GM18861 (cell line): ENCODE data around the gene G6PD.

ENCODE experiments used
- ATAC-seq: cut with Tn5 transposase; IDR thresholded peaks from one replicate; pipeline ENCODE4 v1.9.1; 2021; ENCODE audit not compliant: unreplicated experiment

The G6PD gene

GRCh38 chrX:154488336-154489075 lies 58.1 kb downstream of the G6PD start:
- no peak for ATAC-seq

DNA sequence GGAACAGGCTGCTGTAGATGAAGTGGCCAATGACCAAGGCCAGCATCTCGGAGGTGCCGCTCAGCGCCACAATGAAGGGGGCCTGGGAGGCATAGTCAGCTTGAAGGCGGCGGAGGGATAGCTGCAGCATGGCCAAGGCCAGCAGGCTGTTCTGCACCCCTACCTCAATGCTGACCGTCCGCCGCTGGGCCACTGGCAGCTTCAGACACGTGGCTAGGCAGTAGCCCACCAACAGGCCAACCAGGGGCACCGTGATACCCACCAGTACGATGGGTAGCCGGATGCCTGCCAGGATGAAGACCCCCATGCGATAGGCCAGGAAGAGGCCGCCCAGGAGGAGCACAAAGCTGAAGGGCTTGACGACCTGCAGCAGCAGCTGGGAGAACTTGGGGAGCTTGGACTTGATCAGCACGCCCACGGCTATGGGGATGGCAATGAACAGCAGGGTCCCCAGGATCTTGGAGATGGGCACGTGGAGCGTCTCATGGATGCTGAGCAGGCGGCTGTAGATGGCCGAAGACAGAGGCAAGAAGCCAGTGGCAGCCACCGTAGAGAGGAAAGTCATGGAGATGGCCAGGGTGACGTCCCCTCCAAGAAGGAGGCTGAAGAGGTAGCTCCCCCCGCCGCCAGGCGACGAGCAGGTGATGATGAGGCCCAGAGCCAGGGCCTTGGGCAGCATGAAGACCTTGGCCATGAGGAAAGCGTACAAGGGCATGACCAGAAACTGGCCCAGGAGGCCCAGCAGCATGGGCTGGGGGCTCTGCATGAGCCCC lies 58.9 kb downstream of the G6PD start:
- ATAC-seq, result no peak

- no peak for ATAC-seq
These were observed 60.0 kb downstream of the G6PD start, which contains the start of gene UBL4A for GRCh38 chrX:154486396-154487207. TSS of gene UBL4A (minus strand) at chrX:154486615. CDS start at chrX:154486584, 31 bp downstream.

DNA sequence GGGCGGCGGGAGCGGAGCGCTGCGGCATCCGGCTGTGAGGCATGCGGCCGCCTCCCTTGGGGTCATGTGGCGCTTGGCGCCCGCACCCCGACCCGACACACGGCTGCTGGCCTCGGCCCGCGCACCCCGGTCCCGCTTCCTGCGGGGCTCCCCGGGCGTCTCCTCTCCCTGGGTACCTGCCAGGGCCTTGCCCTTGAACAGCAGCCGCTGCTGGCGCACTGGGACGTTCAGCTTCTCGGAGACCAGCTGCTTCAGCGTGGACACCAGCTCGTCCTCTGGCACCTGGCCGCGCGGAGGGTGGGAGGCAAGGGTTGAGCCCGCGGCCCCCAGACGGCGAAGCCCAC lies 60.6 kb downstream of the G6PD start:
- no peak for ATAC-seq

- no peak for ATAC-seq
These were observed 61.2 kb downstream of the G6PD start for GRCh38 chrX:154485150-154486051.

DNA sequence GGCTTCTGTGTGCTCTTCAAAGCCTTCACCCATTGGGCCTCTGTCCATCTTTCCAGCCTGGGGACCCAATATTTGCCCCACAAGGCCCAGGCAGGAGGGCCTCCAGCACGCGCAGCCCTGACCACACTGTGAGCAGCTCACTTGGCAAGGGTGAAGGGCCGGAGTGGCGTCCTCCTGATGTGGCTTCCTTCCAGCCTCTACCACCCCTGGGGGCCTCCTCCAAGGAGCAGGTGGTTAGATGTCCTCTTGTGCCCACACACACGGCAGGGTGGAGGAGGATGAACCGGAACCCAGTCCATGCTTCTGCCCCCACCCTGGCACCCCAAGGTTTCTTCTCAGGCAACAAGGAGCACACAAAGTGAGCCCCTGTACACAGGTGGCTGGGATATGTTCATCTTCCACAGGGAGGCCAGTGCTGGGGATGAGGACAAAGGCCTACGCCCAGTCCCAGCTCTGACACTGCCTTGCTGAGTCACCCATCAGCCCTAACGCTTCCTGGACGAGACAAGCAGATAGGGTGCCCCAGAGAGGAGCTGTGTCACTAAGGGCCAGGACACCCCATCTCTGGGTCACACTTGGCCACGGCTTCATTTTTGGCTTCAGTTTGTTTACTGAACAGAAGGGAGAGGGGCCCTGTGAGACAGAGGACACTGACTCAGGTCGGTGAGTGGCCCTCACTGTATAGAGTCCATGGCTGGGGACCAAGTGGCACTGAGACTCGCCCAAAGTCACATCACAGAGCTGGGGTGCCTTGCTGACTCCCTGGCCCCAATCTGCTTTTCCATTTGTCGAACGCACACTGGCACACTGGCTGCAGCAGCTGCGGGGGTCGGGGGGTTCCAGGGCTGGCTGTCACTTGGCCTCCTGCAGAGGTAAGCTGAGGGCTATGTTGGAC lies 62.1 kb downstream of the G6PD start:
- ATAC-seq, result no peak

- no peak for ATAC-seq
These were observed 63.3 kb downstream of the G6PD start for GRCh38 chrX:154483325-154483724.

GRCh38 chrX:154482786-154483185 lies 63.9 kb downstream of the G6PD start:
- no peak for ATAC-seq

DNA sequence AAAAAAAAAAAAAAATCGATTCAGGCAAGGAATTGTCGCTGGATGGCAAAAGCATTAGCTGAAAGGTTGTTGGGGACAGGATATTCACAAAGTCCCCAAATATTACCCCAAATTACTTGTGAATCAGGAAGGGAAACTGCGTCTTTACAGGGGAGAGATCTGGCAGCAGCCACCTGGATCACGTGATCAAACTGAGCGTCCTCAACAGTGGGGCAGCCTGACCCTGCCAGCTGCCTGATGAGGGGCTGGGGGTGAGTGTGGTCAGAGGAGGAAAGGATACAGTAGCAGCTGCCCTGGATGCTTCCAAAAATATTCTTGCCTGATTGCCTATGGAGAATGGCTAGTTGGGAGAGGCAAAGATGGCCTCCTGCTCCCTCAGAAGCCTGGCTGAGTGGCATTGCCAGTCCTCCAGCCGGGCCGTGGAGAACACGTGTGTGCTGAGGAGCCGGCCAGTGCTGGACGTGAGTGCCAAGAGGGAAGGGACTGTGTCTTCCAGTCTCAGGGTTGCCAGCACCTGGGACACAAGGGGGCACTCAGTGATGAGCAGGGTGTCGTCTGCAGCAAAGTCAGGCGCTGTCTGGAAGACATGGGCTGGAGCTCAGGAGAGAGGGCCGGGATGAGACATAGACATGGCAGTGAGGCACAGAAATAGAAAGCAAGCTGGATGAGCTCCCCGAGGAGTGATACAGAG lies 64.6 kb downstream of the G6PD start:
- no peak for ATAC-seq
